BE2C (cell line): ENCODE data around the gene PIK3AP1.

Source experiments
- DNase-seq: peaks from one replicate; pipeline ENCODE4 v3.0.0-alpha.2; 2020
- H3K27me3 ChIP-seq: fragments of 250-450 bp; sonication (Bioruptor Pico); 2 replicates; pipeline ENCODE4 v1.5.1; 2020; ENCODE audit warnings: mild to moderate bottlenecking
- H3K36me3 ChIP-seq: fragments of 250-450 bp; sonication (Bioruptor Pico); 2 replicates; pipeline ENCODE4 v1.5.1; 2020; ENCODE audit warnings: mild to moderate bottlenecking
- H3K4me1 ChIP-seq: fragments of 250-450 bp; sonication (Bioruptor Pico); 2 replicates; pipeline ENCODE4 v1.5.1; 2020
- H3K4me3 ChIP-seq: 2 replicates; pipeline ENCODE4 v1.5.1; 2011; ENCODE audit warnings: low read depth, low read length
- H3K9me3 ChIP-seq: fragments of 250-450 bp; sonication (Bioruptor Pico); 2 replicates; pipeline ENCODE4 v1.5.1; 2020
- CTCF ChIP-seq: IDR thresholded peaks from 2 replicates; pipeline ENCODE4 v1.5.1; 2012; ENCODE audit warnings: mild to moderate bottlenecking, low read depth, low read length

PIK3AP1 gene

GRCh38 chr10:96687317-96688012 is 32.8 kb downstream of the PIK3AP1 start:
- no peak for DNase-seq
- no peak overlapping the region for H3K4me3 ChIP-seq
- H3K27me3 ChIP-seq, result no peaks in the 10 kb centered on the region
- no peaks in the 10 kb centered on the region for H3K9me3 ChIP-seq
- H3K4me1 ChIP-seq, result no peaks in the 10 kb centered on the region
- TF ChIP-seq CTCF, result no peak
- no peaks in the 10 kb centered on the region for H3K36me3 ChIP-seq

- no peak for DNase-seq
- Histone ChIP-seq H3K36me3 (no peaks in the 10 kb centered on the region), H3K27me3 (no peaks in the 10 kb centered on the region), H3K9me3 (no peaks in the 10 kb centered on the region), H3K4me1 (no peaks in the 10 kb centered on the region), H3K4me3 (no peak overlapping the region)
- no peak for TF ChIP-seq CTCF
Measured at GRCh38 chr10:96686514-96686913, 33.8 kb downstream of the PIK3AP1 start.

GRCh38 chr10:96685306-96685705 is 35.0 kb downstream of the PIK3AP1 start:
- H3K4me3 ChIP-seq, result no peak overlapping the region
- H3K4me1 ChIP-seq, result no peaks in the 10 kb centered on the region
- no peaks in the 10 kb centered on the region for H3K27me3 ChIP-seq
- H3K36me3 ChIP-seq, result no peaks in the 10 kb centered on the region
- DNase-seq, result no peak
- no peak for TF ChIP-seq CTCF
- no peaks in the 10 kb centered on the region for H3K9me3 ChIP-seq

GRCh38 chr10:96684826-96685225 is 35.5 kb downstream of the PIK3AP1 start:
- TF ChIP-seq CTCF, result no peak
- H3K36me3 ChIP-seq, result no peaks in the 10 kb centered on the region
- H3K9me3 ChIP-seq, result no peaks in the 10 kb centered on the region
- H3K4me3 ChIP-seq, result no peak overlapping the region
- no peaks in the 10 kb centered on the region for H3K4me1 ChIP-seq
- no peak for DNase-seq
- no peaks in the 10 kb centered on the region for H3K27me3 ChIP-seq

- Histone ChIP-seq H3K4me3 (no peak overlapping the region), H3K36me3 (no peaks in the 10 kb centered on the region), H3K9me3 (no peaks in the 10 kb centered on the region), H3K4me1 (no peaks in the 10 kb centered on the region), H3K27me3 (no peaks in the 10 kb centered on the region)
- no peak for TF ChIP-seq CTCF
- no peak for DNase-seq
Measured at GRCh38 chr10:96683710-96684109, 36.6 kb downstream of the PIK3AP1 start.

GRCh38 chr10:96683065-96683464 is 37.2 kb downstream of the PIK3AP1 start:
- Histone ChIP-seq H3K27me3 (no peaks in the 10 kb centered on the region), H3K36me3 (no peaks in the 10 kb centered on the region), H3K9me3 (no peaks in the 10 kb centered on the region), H3K4me1 (no peaks in the 10 kb centered on the region), H3K4me3 (no peak overlapping the region)
- DNase-seq, result no peak
- TF ChIP-seq CTCF, result no peak
